ENCODE results near the gene HS3ST6.
A peak's percentile ranks its signal among the peaks of the same experiment; 100 is the strongest.

The HS3ST6 gene

DNA sequence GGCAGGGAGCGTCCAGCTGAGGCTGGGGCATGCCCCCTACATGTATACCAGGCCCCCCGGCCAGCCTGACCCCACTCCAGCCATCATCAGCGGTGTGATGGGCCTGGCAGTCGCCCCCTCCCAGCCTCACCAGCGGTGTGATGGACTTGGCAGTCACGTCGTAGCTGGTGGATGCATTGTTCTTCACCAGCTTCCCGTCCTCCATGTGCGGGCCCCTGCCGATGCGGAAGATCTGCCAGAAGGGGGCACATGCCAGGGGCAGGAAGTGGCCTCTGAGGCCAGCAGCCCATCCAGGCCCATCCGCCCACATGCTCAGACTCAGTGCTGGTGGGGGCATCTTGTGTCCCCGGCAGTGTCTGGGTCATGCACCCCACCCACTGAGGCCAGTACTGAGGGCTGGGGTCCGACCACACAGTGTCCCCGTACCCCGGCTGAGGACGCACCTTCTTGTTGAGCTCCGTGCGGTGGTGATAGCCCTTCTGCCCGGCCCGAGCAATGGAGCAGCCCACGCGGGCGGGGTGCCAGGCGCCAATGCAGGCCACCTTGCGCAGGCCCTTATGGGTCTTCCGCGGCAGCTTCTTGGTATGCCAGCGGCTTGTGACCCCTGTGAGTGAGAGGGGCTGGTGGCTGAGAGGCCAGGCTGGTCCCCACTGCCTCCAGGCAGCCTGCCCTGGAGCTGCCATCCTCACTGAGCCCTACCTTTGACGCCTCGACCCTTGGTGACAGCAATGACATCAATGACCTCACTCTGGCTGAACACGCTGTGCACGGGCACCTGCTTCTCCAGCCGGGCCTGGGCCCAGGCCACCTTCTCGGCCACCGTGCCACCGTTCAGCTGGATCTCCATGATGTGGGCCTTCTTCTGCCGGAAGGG lies 28.5 kb upstream of the HS3ST6 start:
- H3K4me3 Mint-ChIP-seq, result no peak overlapping the region
- H3K36me3 Mint-ChIP-seq (ENCODE audit: low read depth), result no peaks in the 10 kb centered on the region
- peaks cover 23% of the 10 kb centered on the region for H3K4me1 Mint-ChIP-seq
- TF ChIP-seq, protein P1, sequence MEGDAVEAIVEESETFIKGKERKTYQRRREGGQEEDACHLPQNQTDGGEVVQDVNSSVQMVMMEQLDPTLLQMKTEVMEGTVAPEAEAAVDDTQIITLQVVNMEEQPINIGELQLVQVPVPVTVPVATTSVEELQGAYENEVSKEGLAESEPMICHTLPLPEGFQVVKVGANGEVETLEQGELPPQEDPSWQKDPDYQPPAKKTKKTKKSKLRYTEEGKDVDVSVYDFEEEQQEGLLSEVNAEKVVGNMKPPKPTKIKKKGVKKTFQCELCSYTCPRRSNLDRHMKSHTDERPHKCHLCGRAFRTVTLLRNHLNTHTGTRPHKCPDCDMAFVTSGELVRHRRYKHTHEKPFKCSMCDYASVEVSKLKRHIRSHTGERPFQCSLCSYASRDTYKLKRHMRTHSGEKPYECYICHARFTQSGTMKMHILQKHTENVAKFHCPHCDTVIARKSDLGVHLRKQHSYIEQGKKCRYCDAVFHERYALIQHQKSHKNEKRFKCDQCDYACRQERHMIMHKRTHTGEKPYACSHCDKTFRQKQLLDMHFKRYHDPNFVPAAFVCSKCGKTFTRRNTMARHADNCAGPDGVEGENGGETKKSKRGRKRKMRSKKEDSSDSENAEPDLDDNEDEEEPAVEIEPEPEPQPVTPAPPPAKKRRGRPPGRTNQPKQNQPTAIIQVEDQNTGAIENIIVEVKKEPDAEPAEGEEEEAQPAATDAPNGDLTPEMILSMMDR (IDR thresholded peaks at IDR 0.05), result no peak
- H3K27me3 Mint-ChIP-seq (ENCODE audit: low read depth, poor library complexity), result peaks cover 11% of the 10 kb centered on the region
- peaks cover 6% of the 10 kb centered on the region for H3K9me3 Mint-ChIP-seq
- no peak for DNase-seq
- H3K27ac Mint-ChIP-seq, result no peak overlapping the region

DNA sequence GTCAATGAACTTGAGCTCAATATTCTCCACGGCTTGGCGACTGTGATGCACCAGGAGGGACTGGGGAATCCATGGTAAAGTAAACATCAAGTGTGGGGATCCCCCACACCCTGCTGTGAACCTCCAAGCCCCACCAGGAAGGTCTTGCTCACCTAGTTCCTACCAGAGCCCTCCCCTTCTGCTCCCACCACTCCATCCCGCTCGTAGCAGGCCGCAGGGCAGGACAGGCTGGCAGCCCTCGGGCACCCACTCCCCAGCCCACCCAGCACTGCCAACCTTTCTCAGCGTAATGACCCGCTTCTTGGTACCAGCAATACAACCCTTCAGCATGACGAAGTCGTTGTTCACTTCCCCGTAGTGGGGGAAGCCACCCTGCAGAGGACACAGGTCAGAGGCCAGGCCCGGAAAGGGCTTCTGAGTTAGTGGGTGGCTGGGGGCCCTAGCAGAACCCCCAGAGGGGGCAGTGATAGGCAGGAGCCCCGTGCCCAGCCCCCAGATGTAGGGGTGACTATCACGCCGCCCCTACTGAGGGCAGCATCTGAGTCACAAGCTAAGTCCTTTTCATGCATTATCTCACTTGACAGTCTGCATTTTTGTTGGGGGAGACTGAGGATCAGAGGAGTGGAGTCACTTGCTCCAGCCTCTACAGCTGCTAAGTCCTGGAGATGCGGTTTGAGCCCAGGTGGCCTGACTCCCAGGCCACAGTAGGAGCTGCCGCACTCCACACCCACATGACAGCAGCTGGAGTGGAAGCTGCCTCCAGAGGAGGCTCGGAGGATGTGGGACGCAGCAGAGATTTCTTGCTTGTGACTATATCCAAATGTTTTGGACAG lies 27.6 kb upstream of the HS3ST6 start:
- Mint-ChIP-seq H3K27ac (no peak overlapping the region), H3K4me3 (no peak overlapping the region), H3K27me3 (ENCODE audit: low read depth, poor library complexity) (peaks cover 11% of the 10 kb centered on the region), H3K9me3 (peaks cover 6% of the 10 kb centered on the region), H3K36me3 (ENCODE audit: low read depth) (no peaks in the 10 kb centered on the region), H3K4me1 (peaks cover 27% of the 10 kb centered on the region)
- TF ChIP-seq, protein P1 (IDR thresholded peaks at IDR 0.05), result no peak
- no peak for DNase-seq

DNA sequence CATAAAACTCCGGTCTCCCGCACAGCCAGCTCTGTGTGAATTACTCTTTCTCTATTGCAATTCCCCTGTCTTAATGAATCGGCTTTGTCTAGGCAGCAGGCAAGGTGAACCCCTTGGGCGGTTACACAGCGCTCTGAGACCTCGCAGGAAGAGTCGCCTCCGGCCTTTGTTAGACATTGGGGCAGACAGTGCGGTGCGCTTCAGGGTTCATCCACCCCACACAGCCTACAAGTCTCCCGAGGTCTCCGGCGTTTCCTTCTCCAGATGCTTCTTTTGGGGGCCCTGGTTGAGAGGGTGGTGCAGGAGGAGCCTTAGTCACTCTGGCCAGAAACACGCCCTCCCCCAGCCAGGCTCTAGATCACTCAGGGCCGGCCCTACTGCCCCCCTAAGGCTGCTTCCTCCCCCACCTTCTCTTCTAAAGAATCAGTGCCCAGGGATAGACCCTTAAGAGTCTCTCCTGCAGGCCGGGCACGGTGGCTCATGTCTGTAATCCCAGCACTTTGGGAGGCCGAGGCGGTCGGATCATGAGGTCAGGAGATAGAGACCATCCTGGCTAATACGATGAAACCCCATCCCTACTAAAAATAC lies 26.5 kb upstream of the HS3ST6 start:
- H3K27ac Mint-ChIP-seq, result no peak overlapping the region
- no peak for DNase-seq
- H3K36me3 Mint-ChIP-seq (ENCODE audit: low read depth), result no peaks in the 10 kb centered on the region
- peaks cover 34% of the 10 kb centered on the region for H3K4me1 Mint-ChIP-seq
- peaks cover 11% of the 10 kb centered on the region for H3K27me3 Mint-ChIP-seq (ENCODE audit: low read depth, poor library complexity)
- peaks cover 6% of the 10 kb centered on the region for H3K9me3 Mint-ChIP-seq
- no peak overlapping the region for H3K4me3 Mint-ChIP-seq
- TF ChIP-seq, protein P1 (IDR thresholded peaks at IDR 0.05), result no peak

DNA sequence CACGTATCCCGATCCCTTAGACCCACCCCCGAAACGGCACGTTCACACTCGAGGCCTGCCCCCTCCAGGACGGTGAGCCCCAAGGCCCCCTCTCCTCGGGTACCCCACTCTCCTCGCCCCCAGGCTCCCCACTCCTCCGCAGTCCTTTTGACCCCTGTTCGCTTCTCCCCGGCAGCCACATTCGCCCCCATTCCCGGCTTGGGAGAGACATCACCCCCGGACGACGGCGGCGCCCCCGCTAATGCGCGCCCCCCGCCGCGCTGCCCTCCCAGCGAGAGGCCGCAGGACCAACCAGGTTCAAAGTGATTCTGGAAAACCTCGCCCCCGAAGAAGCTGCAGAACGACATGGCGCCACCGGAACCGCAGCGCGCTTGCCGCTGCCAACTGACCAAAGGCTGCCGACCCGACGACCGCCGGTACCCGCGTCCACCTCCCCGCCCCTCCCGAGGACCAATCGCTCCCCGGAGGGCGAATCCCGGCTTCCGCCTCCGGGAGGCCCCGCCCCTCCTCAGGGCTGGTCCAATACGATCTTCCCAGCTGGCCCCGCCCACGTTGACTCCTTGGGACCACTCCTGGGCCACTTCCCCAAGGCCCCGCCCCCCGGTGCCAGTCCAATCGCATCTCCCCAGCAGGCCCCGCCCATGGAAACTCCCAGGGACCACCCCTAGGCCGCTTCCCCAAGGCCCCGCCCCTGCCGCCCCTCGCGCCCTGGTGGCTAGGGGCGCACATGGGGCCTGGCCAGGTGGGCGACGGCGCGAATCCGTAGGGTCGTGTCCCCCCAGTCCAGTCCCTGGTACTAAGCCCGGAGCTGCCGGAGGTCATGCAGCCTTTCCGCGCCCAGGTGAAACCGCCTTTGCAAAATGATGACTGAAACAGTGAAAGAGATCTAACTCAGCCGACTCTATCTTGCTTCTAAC lies 24.9 kb upstream of the HS3ST6 start, which contains the start of gene MSRB1:
Gene MSRB1, minus strand, starts transcription at position 390 of the 917 bp plus-strand sequence. Its CDS starts 43 bp downstream, at position 347.
- H3K9me3 Mint-ChIP-seq, result peaks cover 6% of the 10 kb centered on the region
- peaks cover 11% of the 10 kb centered on the region for H3K27me3 Mint-ChIP-seq (ENCODE audit: low read depth, poor library complexity)

More for the DNA sequence above, 24.9 kb upstream of the HS3ST6 start, which contains the start of gene MSRB1:
- peaks cover 46% of the 10 kb centered on the region for H3K4me1 Mint-ChIP-seq
- TF ChIP-seq, protein P1 (IDR thresholded peaks at IDR 0.05), result no peak
- no peaks in the 10 kb centered on the region for H3K36me3 Mint-ChIP-seq (ENCODE audit: low read depth)
- H3K27ac Mint-ChIP-seq, result no peak within 1 kb of the TSS
- H3K4me3 Mint-ChIP-seq, result peak within 1 kb of the TSS; percentile 92
- DNase-seq, result peak; percentile 100

All from nephron progenitor cell (in vitro differentiated cells).